HG03064 (cell line): ENCODE results near the gene PHACTR2.
"Not testable (repeated sequence)": the region's sequence is repeated elsewhere in the genome, so short reads cannot be mapped to it uniquely, and the experiment has no call there.

Experiments used
- ATAC-seq: cut with Tn5 transposase; IDR thresholded peaks from one replicate; pipeline ENCODE4 v1.9.1; 2021; ENCODE audit warnings: low read depth; ENCODE audit not compliant: unreplicated experiment

PHACTR2 gene

DNA sequence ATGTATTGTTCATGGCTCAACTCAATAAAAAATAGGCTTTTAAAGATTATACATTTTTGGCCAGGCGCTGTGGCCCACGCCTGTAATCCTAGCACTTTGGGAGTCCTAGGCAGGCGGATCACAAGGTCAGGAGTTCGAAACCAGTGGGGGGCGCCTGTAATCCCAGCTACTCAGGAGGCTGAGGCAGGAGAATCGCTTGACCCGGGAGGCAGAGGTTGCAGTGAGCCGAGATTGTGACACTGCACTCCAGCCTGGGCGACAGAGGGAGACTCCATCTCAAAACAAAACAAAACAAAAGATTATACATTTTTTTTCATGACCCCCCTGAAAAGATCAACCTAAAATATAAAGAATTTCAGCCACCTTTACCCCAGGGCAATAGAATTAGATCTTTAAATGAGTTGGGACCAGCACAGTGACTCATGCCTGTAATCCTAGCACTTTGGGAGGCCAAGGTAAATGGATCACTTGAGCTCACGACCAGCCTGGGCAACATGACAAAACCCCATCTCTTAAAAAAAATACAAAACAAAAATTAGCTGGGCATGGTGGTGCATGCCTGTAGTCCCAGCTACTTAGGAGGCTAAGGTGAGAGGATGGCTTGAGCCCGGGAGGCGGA is 60.4 kb downstream of the PHACTR2 start:
- ATAC-seq, result not testable (repeated sequence)

DNA sequence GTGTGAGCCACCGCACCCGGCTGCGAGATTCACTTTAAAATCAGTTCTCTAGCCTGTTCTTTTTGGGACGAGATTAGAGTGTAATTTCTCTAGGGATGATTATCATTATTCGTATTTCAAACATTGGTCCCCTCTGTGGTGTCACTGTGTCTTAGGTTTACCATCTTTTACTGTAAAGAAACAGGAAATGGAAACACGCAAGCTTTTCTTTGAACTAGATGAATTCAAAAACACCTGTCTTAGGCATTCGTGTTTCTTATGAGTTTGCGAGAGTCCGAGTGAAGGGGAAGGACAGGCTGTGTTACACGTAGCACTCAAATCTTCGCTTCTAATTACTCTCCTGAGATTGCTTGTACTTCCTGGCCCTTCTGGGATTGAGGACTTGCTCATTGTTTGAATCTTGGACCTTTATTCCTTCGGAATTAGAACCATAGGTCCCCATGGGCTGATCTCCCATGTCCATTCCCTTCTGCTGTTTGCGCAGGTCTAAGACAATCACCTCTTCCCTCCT is 61.6 kb downstream of the PHACTR2 start:
- ATAC-seq, result no peak

DNA sequence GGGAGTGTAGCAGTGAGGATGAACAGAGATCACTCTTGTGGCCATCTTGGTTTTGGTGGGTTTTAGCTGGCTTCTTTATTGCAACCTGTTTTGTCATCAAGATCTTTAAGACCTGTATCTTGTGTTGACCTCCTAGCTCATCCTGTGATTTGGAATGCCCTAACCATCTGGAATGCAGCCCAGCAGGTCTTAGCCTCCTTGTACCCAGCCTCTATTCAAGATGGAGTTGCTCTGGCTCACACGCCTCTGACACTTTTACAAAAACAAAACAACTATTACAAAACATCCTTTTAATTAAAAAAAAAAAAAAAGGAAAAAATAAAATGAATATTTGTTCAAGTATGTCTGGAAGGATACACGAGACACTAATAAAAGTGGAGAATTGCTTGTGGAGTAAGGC is 62.4 kb downstream of the PHACTR2 start:
- no peak for ATAC-seq

DNA sequence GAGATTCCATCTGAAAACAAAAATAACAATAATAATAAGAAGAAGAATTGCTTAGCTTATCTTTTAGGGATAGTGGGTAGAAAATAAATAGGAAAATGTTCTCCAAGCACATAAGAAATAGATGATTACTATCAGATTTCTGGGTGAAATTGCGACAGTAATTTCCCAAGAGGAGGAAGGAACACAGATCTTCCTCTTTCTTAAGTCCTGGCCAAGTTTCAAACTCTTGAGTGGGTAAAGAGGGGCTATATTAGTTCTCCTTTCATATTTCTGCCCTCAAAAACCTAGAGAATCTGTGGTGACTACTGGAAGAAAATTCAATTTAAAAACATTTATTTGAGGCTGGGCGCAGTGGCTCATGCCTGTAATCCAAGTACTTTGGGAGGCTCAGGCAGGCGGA is 63.7 kb downstream of the PHACTR2 start:
- ATAC-seq, result no peak

DNA sequence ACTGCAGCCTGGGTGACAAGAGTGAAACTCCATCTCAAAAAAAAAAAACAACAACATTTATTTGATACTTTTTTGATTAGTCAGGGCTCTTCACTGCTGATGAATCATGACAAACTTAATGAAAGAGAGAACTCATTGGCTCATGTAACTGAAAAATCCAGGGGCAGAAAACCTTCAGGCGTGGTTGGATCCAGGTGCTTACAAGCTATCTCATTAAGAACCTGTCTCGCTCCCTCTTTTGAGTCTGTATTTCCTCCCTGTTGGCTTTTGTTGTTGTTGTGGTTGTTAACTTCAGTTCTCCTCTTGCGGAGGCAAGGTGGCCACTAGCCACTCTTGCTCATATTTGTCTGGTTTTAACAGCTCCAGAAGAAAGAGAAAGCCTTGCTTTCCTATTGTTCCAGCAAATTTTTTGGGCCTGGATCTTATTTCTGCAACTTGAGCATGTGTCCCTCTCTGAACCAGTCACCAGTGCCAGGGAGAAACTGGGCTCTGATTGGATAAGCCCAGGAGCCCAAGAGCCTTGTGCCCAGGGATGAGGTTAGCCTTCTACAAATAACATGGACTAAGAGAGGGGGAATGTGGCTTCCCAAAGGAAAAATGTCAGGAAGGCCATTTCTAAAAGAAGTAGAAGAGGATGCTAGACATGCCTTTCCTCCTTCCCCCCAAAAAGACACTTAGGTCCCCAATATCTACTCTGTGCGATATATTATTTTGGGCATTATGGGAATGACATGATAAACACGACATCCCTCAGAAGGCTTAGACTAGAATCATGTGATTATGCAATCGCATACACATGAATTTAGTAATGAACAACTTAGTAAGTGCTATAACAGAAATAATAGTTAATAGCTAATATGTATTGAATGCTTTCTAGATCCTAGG is 64.5 kb downstream of the PHACTR2 start:
- ATAC-seq, result no peak

DNA sequence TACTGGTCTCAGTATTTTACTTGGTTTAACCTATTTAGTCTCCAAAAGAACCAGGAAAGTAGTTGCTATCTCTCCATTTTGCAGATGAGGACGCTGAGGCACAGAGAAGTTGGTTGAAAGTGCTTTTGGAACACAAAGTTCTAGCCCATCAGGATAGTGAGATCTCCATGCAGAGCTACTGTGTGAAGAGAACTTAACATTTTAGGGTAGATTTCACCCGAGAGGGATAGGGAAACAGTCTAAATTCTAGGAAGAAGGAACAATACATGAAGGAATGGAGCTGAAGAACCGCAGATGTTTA is 65.1 kb downstream of the PHACTR2 start:
- no peak for ATAC-seq

DNA sequence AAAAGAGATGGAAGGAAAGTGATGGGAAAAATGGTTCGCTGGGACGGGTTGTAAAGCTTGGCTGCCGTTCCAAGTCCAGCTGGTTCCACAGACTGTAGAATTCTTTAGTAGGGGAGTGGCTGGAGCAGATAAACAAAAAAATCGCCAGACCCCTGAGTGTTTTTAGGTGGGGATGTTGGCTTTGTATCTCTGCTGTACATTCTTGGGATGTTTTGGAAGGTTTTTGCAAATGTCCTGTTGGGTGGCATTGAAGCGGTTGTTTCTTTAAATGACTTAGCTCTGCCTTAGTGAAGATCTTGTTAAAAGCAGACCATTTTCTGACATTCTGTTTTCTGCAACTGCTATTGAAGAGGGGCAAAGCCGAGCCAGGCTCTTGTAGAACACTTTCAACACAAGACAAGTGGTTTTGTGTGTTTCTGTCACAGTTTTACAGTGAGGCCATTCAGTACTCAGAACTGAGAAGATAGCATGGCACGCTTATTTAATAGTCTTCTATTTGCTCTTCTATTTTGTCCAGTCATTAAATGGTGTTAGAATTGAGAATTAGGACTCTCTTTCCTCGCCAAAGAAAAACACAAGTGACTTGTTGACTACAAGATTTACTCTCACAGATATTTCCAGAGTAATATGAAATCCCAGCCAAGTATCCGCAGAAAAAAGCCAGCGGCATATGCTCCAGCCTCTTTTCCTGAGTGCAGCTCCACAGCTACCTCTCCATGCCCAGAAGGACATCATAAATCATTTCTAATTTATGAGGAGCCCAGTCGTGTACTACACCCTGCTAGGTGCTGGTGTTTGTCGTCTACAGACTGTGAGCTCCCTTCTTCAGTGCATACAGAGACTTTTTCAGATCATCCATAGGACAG is 65.8 kb downstream of the PHACTR2 start:
- ATAC-seq, result no peak

DNA sequence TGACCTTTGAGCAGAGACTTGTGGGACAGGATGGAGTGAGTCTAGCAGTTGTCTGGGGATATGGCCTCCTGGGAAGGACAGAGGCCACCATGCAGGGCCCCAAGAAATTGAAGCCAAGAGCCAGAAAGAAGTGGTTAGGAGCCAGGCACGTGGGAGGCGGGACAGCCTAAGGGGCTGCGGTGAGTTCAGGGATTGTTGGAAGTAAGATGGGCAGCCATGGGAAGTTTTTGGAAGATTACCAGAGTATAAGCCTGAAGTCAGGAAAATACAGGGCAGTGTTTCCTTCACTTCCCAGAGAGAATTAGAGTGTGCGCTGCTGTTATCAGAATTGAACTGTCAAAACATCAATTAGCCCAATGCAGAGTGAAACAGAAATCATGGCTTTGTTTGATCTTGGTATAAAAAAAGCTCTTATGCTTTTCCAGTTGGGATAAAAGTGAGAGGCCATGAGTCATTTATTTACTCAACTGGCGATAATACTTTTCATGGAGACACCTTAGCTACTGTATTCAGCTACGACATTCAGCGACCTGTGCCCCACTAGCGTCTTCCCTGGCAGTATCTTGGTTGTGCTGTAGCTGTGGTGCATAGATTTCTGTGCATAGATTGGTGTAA is 66.9 kb downstream of the PHACTR2 start:
- ATAC-seq, result no peak

DNA sequence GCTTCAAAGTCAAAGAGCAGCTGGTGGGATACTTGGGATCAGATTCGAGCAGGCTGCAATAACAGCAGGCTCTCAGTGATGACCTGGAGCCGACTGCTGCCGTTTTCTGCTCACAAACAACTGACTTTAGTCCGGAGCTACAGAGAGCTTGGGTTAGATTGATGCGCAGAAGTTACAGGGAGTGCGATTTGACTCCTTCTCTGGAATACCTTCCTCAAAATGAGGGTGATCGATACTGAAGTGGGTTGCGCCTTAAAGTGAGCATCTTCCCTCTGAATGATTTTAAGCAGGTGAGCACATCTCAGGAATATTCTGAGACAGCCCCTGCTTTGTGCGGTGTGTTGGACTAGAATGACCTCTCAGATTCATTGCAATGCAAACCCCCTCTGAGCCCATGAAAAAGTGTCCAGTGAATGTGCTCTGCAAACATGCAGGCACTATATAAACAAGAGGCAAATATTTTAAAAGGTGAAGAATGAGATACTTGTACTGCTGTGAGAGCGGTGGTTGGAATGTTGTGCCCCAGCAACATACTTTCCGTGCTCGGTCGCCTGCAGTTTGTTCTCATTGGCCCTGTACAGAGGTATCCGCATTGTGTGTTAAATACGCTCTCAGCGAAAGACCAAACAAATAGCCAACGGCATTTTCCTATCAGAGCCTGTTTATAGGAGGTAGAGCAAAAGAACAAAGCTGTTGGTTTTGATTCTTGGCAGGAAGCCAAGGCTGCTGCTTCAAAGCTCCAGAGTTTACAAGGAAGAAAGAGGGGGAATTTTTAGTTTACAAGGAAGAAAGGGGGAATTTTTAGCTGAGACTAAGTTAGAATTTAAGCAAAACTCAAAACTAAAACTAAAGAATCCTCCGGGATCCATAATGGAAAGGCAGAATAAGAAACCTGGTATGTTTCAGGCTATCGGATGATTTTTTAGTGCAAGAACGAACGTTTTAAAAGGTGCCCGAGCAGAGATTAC is 67.7 kb downstream of the PHACTR2 start:
- ATAC-seq, result no peak

DNA sequence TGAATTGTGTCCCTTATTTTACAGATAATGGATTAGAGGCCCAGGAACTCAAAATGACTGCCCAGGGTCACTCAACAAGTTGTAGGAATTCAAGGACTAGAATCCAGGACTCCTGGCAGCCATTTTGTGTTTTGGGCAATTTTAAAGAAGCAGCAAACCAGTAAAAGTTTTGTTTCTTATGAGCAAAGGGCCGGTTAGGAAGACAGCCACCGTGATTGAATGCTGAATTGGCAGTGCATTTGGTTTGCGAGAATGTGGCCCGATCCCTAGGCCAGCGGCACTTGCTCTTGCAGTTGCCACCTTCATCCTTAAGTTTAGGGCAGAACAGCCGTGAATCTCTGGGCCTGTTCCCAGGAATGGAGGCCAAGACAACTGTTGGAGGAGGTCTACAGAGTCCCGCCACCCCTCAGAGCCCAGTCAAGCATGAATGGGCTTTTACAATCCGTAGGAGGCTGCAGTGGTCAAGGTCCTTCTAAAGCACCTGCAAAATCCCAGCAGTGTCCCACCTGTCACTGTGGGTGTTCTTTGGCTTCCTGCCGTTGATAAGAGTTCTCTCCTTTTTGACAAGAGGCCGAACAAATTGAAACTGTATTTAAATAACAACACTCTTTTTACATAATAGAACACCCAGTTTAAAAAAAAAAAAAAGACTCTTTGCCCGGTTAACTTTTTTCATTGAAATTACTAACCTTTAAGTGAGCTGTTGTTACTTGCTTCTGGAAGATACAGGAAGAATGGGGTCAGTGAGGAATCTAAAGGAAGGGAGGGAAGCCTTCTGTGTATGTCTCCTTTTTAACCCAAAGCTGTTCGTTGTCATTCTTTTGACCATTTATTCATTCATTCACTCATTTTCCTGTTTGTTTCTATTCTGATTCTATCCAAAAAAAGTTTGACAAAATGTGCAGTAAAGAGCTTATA is 68.7 kb downstream of the PHACTR2 start:
- ATAC-seq, result no peak

DNA sequence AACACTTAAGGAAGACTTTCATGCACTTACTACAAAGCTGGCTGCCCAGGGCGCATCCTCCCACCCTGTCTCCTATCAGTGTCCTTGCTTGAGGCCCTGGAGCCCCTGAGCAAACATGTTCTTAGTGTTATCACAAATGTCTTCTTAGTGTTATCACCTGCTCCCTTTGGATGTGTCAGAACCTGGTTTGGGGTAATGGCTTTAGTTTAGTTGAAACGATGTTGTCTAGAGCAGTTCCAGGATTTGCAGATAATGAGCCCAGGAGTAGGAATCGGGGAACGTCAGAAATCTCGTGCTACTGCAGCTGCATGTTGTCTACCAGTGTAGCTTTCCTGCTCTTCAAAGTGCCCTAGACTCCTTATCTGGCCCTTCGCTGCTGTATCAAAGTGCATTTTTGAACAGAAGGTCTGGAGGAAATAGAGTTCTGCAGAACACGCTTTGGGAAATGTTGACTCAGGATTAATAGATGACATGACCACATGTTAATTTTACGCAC is 69.6 kb downstream of the PHACTR2 start:
- ATAC-seq, result no peak

DNA sequence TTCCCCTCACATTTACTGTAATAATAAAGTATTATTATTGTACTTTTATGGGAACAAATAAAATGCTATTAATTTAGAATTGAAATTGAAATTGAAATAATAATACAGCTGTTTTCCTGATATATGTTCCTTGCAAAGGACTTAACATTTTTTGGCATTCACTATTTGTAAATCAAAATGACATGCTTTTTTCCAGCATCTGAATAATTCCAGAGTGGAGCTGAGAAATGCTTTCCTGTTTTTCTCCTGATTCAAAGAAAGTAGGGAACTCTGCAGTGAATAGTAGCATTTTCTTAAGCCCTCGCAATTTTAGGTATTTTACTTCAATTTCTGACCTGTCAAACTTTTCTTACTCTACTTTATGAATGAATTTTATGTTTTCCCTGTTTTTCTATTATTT is 72.1 kb downstream of the PHACTR2 start:
- no peak for ATAC-seq

DNA sequence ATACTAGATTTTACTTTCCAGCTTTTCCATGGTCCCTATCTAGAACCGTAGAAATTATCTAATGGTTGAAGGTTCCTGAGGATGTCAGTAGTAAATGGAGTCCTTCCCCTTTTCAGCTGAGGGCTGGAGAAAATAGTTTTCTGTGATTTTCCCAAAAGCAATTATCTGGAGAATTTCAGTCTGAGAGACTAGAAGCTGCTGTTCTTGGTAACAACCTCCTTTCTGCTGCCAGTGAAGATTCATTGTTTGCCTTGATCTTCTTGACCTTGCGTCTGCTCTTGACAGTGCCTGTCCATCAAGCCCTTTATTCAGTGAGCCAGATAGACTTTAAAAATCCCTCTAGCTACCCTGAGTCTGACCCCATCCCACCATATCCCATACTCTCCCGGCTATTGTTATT is 73.1 kb downstream of the PHACTR2 start:
- no peak for ATAC-seq

DNA sequence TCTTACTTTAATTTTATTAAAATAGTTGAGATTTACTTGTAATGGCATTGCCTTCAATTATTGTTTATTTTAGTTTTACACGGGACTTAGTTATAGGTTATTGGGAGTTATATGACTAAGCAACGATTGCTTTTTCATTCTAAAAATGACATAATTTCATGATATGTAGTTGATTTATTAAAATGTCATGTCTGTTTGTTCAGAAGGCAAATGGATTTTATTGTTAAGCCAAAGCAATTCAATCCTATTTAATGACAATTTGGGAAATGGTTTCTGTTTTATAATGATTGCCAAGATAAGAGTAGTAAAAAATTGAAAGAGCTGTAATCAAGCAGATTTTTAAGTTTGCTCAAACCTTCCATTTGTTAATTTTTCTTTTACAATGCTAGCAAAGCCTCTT is 74.7 kb downstream of the PHACTR2 start:
- no peak for ATAC-seq

DNA sequence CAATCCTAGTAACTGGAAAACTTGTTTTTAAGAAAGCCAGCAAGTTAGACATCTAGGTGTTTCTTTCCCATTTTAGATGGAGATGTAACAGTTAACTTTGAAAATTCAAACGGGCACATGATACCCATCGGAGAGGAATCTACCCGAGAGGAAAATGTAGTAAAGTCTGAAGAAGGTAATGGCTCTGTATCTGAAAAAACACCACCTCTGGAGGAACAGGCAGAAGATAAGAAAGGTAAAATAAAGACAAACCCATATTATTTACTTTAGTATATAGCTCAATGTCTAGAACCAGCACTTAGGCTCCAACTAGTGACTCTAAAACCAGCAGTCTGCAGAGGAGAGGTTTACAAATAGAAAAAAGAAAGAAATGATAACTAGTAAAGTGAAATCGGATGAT is 75.9 kb downstream of the PHACTR2 start:
- ATAC-seq, result no peak

DNA sequence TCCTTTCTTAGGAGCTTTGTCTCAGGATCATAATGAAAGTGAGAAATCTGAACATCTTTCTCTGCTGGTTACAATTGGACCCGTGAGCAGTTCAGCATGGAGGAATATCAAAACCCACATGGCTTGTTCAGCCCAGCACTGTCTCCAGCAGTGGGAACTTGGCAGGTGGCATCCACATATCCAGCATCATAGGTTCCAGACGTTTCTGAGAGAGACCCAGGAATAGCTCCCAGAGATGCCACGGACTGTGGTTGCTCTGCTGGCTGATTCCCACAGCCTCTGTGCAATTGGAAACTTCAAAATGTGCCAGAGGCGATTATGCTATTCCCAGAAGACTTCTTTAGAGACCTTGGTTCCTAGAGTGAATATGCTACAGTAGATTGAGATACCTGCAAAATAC is 76.4 kb downstream of the PHACTR2 start:
- ATAC-seq, result no peak

DNA sequence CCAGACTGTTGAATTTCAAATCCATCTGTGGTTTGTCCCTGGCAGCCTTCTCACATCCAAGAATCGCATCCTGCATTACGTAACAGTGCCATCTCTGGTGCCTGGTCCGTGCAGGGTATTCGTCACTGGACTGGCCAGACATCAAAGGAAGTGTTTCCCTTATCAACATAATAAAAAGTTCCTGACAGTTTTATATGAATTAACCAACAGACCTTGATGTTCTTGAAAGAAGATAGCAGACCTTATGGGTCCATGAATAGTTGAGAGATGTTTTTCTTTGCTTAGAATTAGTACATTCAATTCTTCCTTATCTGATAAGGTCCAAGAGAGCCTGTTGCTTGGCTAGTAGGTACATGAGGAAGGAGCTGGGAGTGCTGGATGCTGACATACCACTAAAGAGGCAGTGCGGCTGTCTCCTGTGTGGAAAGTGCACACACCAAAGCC is 77.6 kb downstream of the PHACTR2 start:
- no peak for ATAC-seq

DNA sequence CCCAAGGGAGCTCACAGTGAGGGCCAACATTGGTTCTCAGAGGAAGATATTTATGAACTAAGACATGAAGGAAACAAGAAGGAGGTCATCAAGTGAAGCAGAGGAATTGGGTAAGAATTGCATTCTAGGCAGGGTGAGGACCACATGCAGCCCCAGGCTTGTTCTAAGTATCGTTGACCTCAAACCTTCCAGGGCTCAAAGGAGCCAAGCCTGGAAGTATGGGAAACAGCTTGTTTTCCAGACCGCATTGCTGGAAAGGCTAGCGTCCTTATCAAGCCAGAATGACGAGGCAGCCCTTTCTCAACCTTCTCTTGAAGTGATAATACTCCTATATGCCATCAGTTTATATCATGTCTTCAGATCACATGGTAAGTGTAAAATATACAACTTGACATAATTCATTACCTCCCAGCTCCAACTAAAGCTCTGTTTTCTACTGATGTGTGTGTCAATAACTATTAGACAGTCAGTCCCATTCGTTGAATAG is 79.6 kb downstream of the PHACTR2 start:
- ATAC-seq, result no peak
